Measurements from ENCODE around the gene DPP8. TPM values are rescaled to one million over a fixed set of nuclear protein-coding genes. Genes with fewer than 3 reads are reported as not detected.
"Not testable (repeated sequence)": the region's sequence is repeated elsewhere in the genome, so short reads cannot be mapped to it uniquely, and the experiment has no call there.

Gene DPP8
- total RNA-seq, 1 donor from 2014 or later: 32.8 TPM

GRCh38 chr15:65556622-65557021 lies 39.1 kb upstream of the DPP8 start:
- no peak for ATAC-seq
- H3K36me3 ChIP-seq: peaks cover 49% of the 10 kb centered on the region
- intact Hi-C loops (cut with DNase I): no loop called here
- H3K27ac ChIP-seq: no peak overlapping the region
- H3K27me3 ChIP-seq (ENCODE audit: low read depth): no peaks in the 10 kb centered on the region
- TF ChIP-seq, protein P1, sequence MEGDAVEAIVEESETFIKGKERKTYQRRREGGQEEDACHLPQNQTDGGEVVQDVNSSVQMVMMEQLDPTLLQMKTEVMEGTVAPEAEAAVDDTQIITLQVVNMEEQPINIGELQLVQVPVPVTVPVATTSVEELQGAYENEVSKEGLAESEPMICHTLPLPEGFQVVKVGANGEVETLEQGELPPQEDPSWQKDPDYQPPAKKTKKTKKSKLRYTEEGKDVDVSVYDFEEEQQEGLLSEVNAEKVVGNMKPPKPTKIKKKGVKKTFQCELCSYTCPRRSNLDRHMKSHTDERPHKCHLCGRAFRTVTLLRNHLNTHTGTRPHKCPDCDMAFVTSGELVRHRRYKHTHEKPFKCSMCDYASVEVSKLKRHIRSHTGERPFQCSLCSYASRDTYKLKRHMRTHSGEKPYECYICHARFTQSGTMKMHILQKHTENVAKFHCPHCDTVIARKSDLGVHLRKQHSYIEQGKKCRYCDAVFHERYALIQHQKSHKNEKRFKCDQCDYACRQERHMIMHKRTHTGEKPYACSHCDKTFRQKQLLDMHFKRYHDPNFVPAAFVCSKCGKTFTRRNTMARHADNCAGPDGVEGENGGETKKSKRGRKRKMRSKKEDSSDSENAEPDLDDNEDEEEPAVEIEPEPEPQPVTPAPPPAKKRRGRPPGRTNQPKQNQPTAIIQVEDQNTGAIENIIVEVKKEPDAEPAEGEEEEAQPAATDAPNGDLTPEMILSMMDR (IDR thresholded peaks at IDR 0.05): no peak
- no peaks in the 10 kb centered on the region for H3K9me3 ChIP-seq
- H3K4me1 ChIP-seq: no peaks in the 10 kb centered on the region
- no peak overlapping the region for H3K4me3 ChIP-seq
- no peak for DNase-seq

- no peak for DNase-seq
- no peaks in the 10 kb centered on the region for H3K4me1 ChIP-seq
- peaks cover 41% of the 10 kb centered on the region for H3K36me3 ChIP-seq
- H3K27me3 ChIP-seq (ENCODE audit: low read depth): no peaks in the 10 kb centered on the region
- no peak for ATAC-seq
- TF ChIP-seq, protein P1 (IDR thresholded peaks at IDR 0.05): no peak
- H3K4me3 ChIP-seq: no peak overlapping the region
- intact Hi-C loops (cut with DNase I): no loop called here
- H3K27ac ChIP-seq: no peak overlapping the region
- H3K9me3 ChIP-seq: no peaks in the 10 kb centered on the region
Observed at GRCh38 chr15:65553691-65554090, 36.2 kb upstream of the DPP8 start.

DNA sequence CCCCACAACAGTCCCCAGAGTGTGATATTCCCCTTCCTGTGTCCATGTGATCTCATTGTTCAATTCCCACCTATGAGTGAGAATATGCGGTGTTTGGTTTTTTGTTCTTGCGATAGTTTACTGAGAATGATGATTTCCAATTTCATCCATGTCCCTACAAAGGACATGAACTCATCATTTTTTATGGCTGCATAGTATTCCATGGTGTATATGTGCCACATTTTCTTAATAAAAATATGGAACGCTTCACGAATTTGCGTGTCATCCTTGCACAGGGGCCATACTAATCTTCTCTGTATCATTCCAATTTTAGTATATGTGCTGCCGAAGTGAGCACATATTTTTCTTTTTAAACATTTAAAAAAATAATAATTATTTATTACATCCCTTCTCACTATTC lies 35.4 kb upstream of the DPP8 start:
- H3K36me3 ChIP-seq: peaks cover 33% of the 10 kb centered on the region
- H3K27me3 ChIP-seq (ENCODE audit: low read depth); H3K27ac ChIP-seq; intact Hi-C loops (cut with DNase I); H3K4me1 ChIP-seq; DNase-seq; H3K9me3 ChIP-seq; H3K4me3 ChIP-seq; ATAC-seq: not testable (repeated sequence)

- no peak for ATAC-seq
- Histone ChIP-seq H3K27ac (no peak overlapping the region), H3K4me1 (no peaks in the 10 kb centered on the region), H3K4me3 (no peak overlapping the region), H3K9me3 (no peaks in the 10 kb centered on the region), H3K27me3 (ENCODE audit: low read depth) (no peaks in the 10 kb centered on the region), H3K36me3 (peaks cover 16% of the 10 kb centered on the region)
- intact Hi-C loops (cut with DNase I): no loop called here
- TF ChIP-seq, protein P1 (IDR thresholded peaks at IDR 0.05): no peak
- DNase-seq: no peak
Observed at GRCh38 chr15:65551183-65551582, 33.7 kb upstream of the DPP8 start.

DNA sequence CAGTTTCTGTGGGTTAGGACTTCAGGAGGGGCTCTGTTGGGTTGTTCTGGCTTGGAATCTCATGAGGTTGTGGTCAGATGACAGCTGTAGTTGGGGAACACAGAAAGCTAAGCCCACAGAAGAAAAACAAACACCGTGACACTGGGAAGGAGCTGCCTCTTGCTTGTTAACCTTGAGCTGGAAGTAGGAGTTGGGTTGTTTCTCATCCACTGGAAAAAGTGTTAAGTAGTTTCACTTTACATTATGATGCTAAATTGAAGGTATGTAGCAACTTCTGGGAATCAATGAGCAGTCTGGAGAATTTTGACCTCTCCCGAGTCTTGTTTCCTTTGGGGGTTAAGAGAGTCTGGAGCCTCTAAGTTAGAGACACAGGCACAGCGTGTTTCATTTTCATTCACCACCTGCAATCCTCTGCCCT lies 33.2 kb upstream of the DPP8 start:
- Histone ChIP-seq H3K36me3 (peaks cover 11% of the 10 kb centered on the region), H3K9me3 (no peaks in the 10 kb centered on the region), H3K4me1 (no peaks in the 10 kb centered on the region), H3K4me3 (no peak overlapping the region), H3K27me3 (ENCODE audit: low read depth) (no peaks in the 10 kb centered on the region), H3K27ac (no peak overlapping the region)
- TF ChIP-seq, protein P1 (IDR thresholded peaks at IDR 0.05): no peak
- ATAC-seq: peak in 1 of 2 donors; percentile 31
- intact Hi-C loops (cut with DNase I): no loop called here
- DNase-seq: no peak

GRCh38 chr15:65549288-65549687 lies 31.8 kb upstream of the DPP8 start:
- H3K4me3 ChIP-seq; DNase-seq; ATAC-seq; H3K27me3 ChIP-seq (ENCODE audit: low read depth); H3K36me3 ChIP-seq; H3K27ac ChIP-seq; H3K4me1 ChIP-seq; H3K9me3 ChIP-seq; intact Hi-C loops (cut with DNase I): not testable (repeated sequence)

- TF ChIP-seq, protein P1 (IDR thresholded peaks at IDR 0.05): no peak
- Histone ChIP-seq H3K4me3 (no peak overlapping the region), H3K9me3 (no peaks in the 10 kb centered on the region), H3K36me3 (no peaks in the 10 kb centered on the region), H3K4me1 (no peaks in the 10 kb centered on the region), H3K27ac (no peak overlapping the region), H3K27me3 (ENCODE audit: low read depth) (no peaks in the 10 kb centered on the region)
- intact Hi-C loops (cut with DNase I): no loop called here
- no peak for DNase-seq
- ATAC-seq: no peak
Observed at GRCh38 chr15:65547841-65548240, 30.4 kb upstream of the DPP8 start.
